H1 (cell line): ENCODE results near the gene CFAP58. TPM values are rescaled to one million over a fixed set of nuclear protein-coding genes. Genes with fewer than 3 reads are reported as not detected.

Source experiments
- CTCF ChIA-PET: fragments of 300-600 bp; sonication (Branson Sonifier 250); formaldehyde crosslinking; loops from one replicate; lab custom pipeline; 2021; ENCODE audit not compliant: partially characterized antibody; lab: Charles Lee
- POLR2A ChIA-PET: fragments of 300-600 bp; sonication (Branson Sonifier 250); formaldehyde crosslinking; loops from one replicate; lab custom pipeline; 2021; ENCODE audit warnings: inconsistent platforms; ENCODE audit not compliant: partially characterized antibody; lab: Charles Lee
- DNase-seq, 2 experiments: peaks; one replicate each; pipeline versions ENCODE4 v3.0.0 to v3.0.0-alpha.2; 2010 to 2022; ENCODE audit warnings: low spot score in 2 of 2, low read depth in 1 of 2, mixed read lengths in 1 of 2
- FAIRE-seq: peaks from 2 replicates; lab custom pipeline; 2011; peaks lifted over from hg19 to GRCh38; lab: Jason Lieb, UNC
- H2AFZ ChIP-seq: 2 replicates; pipeline ENCODE4 v1.8.1; 2012; ENCODE audit warnings: low read length, inconsistent platforms
- H2AK5ac ChIP-seq: 2 replicates; pipeline ENCODE4 v1.6.1; 2013; ENCODE audit warnings: low read depth, low read length
- H2BK120ac ChIP-seq: replicated peaks from 2 replicates; pipeline ENCODE3; 2013; ENCODE audit warnings: low read depth, low read length, inconsistent platforms
- H2BK12ac ChIP-seq: 2 replicates; pipeline ENCODE4 v1.6.1; 2013; ENCODE audit warnings: low read depth, low read length
- H2BK15ac ChIP-seq: 2 replicates; pipeline ENCODE4 v1.6.1; 2013; ENCODE audit warnings: low read length
- H2BK20ac ChIP-seq: 2 replicates; pipeline ENCODE4 v1.6.1; 2013; ENCODE audit warnings: low read length
- H2BK5ac ChIP-seq: 2 replicates; pipeline ENCODE4 v1.6.1; 2013; ENCODE audit warnings: low read depth, low read length
- H3K14ac ChIP-seq: 2 replicates; pipeline ENCODE4 v1.6.1; 2013; ENCODE audit warnings: inconsistent platforms; ENCODE audit not compliant: insufficient read length
- H3K18ac ChIP-seq: 2 replicates; pipeline ENCODE4 v1.6.1; 2013; ENCODE audit warnings: low read length; ENCODE audit errors: extremely low read depth
- H3K23ac ChIP-seq: 2 replicates; pipeline ENCODE4 v1.6.1; 2013; ENCODE audit warnings: inconsistent platforms; ENCODE audit not compliant: insufficient read length
- H3K23me2 ChIP-seq: 2 replicates; pipeline ENCODE4 v1.6.1; 2013; ENCODE audit warnings: low read depth, low read length
- H3K27ac ChIP-seq: 2 replicates; pipeline ENCODE4 v1.6.1; 2011; ENCODE audit warnings: low read depth, low read length, inconsistent platforms
- H3K27me3 ChIP-seq, 4 experiments: replicated peaks in 1 of 4; 1 replicate in 1 of 4; 2 replicates in 3 of 4; pipeline versions ENCODE4 v1.6.1 to v1.8.1; 2011 to 2013; ENCODE audit warnings: low read length in 3 of 4, mild to moderate bottlenecking in 3 of 4, inconsistent platforms in 2 of 4, mixed read lengths in 2 of 4, moderate library complexity in 1 of 4; ENCODE audit not compliant: control insufficient read depth in 3 of 4, insufficient read depth in 3 of 4; ENCODE audit errors: extremely low read depth in 1 of 4
- H3K36me3 ChIP-seq, 4 experiments: 2 replicates each; pipeline versions ENCODE4 v1.6.1 to v1.8.1; 2011 to 2013; ENCODE audit warnings: mild to moderate bottlenecking in 4 of 4, low read length in 3 of 4, moderate library complexity in 2 of 4, control low read depth in 1 of 4, inconsistent platforms in 1 of 4; ENCODE audit not compliant: insufficient read depth in 4 of 4, control insufficient read depth in 2 of 4
- H3K4ac ChIP-seq: replicated peaks from 2 replicates; pipeline ENCODE3; 2013; ENCODE audit warnings: low read length, low read depth, mixed read lengths, inconsistent platforms; ENCODE audit not compliant: insufficient read length
- H3K4me1 ChIP-seq, 4 experiments: replicated peaks in 1 of 4; 1 replicate in 1 of 4; 2 replicates in 3 of 4; pipeline versions ENCODE4 v1.6.1 to v1.8.1; 2011 to 2013; ENCODE audit warnings: low read length in 3 of 4, inconsistent platforms in 2 of 4, mixed read lengths in 1 of 4; ENCODE audit not compliant: insufficient read depth in 4 of 4, control insufficient read depth in 3 of 4
- H3K4me2 ChIP-seq, 2 experiments: 2 replicates each; pipeline versions ENCODE4 v1.6.1 to v1.8.1; 2011 to 2013; ENCODE audit warnings: low read depth in 2 of 2, low read length in 2 of 2, control low read depth in 1 of 2, inconsistent platforms in 1 of 2, mild to moderate bottlenecking in 1 of 2; ENCODE audit not compliant: insufficient read depth in 1 of 2
- H3K4me3 ChIP-seq, 4 experiments: fragments of 200-600, 300-600 bp in 1 of 4; sonication (generic), shearing (Covaris generic), sonication (Bioruptor Twin) in 1 of 4; 2 replicates each; pipeline versions ENCODE4 v1.5.1 to v1.8.1; 2011 to 2016; ENCODE audit warnings: low read length in 4 of 4, low read depth in 3 of 4, control low read depth in 2 of 4, inconsistent platforms in 2 of 4, mild to moderate bottlenecking in 2 of 4, mixed read lengths in 1 of 4, moderate library complexity in 1 of 4; ENCODE audit not compliant: insufficient read depth in 2 of 4; ENCODE audit errors: extremely low read depth in 1 of 4
- H3K56ac ChIP-seq: replicated peaks from 2 replicates; pipeline ENCODE3; 2013; ENCODE audit warnings: low read depth, mild to moderate bottlenecking, mixed read lengths, low read length, inconsistent platforms; ENCODE audit not compliant: insufficient read length
- H3K79me1 ChIP-seq: 2 replicates; pipeline ENCODE4 v1.6.1; 2013; ENCODE audit warnings: low read depth, low read length, control low read depth
- H3K79me2 ChIP-seq, 2 experiments: 2 replicates each; pipeline versions ENCODE4 v1.6.1 to v1.8.1; 2012 to 2013; ENCODE audit warnings: low read length in 2 of 2, mild to moderate bottlenecking in 2 of 2, inconsistent platforms in 1 of 2; ENCODE audit not compliant: insufficient read depth in 2 of 2, control insufficient read depth in 1 of 2
- H3K9ac ChIP-seq, 4 experiments: replicated peaks in 1 of 4; 1 replicate in 1 of 4; 2 replicates in 3 of 4; pipeline versions ENCODE4 v1.6.1 to v1.8.1; 2011 to 2013; ENCODE audit warnings: low read depth in 3 of 4, low read length in 3 of 4, control low read depth in 2 of 4, mild to moderate bottlenecking in 2 of 4, moderate library complexity in 2 of 4, inconsistent platforms in 1 of 4; ENCODE audit errors: extremely low read depth in 1 of 4
- H3K9me3 ChIP-seq, 2 experiments: 2 replicates each; pipeline versions ENCODE4 v1.6.1 to v1.8.1; 2012 to 2013; ENCODE audit warnings: mild to moderate bottlenecking in 2 of 2, moderate library complexity in 2 of 2, control low read depth in 1 of 2, inconsistent platforms in 1 of 2, low read depth in 1 of 2, low read length in 1 of 2, mixed read lengths in 1 of 2; ENCODE audit not compliant: insufficient read depth in 2 of 2
- H4K20me1 ChIP-seq, 2 experiments: replicated peaks in 1 of 2; 2 replicates each; pipeline versions ENCODE3 to v1.8.1; 2011 to 2013; ENCODE audit warnings: inconsistent platforms in 2 of 2, low read length in 2 of 2, mild to moderate bottlenecking in 1 of 2; ENCODE audit not compliant: insufficient read depth in 2 of 2, control insufficient read depth in 1 of 2
- H4K5ac ChIP-seq: 2 replicates; pipeline ENCODE4 v1.6.1; 2013; ENCODE audit warnings: low read length, low read depth, mixed read lengths, inconsistent platforms; ENCODE audit not compliant: insufficient read length
- H4K8ac ChIP-seq: 2 replicates; pipeline ENCODE4 v1.8.0; 2013; ENCODE audit warnings: mild to moderate bottlenecking, moderate library complexity, low read length, inconsistent platforms; ENCODE audit not compliant: insufficient read depth; ENCODE audit errors: extremely low read depth
- H4K91ac ChIP-seq: replicated peaks from 2 replicates; pipeline ENCODE3; 2013; ENCODE audit warnings: low read length, mixed read lengths, inconsistent platforms; ENCODE audit not compliant: insufficient read length
- ASH2L ChIP-seq: fragments of 200-600, 300-600 bp; sonication (generic); IDR thresholded peaks from one replicate; pipeline ENCODE4 v1.7.1; 2017; ENCODE audit warnings: low read length
- EGR1 ChIP-seq: IDR thresholded peaks from 2 replicates; pipeline ENCODE4 v1.6.1; 2011; ENCODE audit warnings: low read depth, low read length, borderline replicate concordance
- NRF1 ChIP-seq: IDR thresholded peaks from 2 replicates; pipeline ENCODE4 v1.6.1; 2011; ENCODE audit warnings: mild to moderate bottlenecking, low read depth, low read length, improper control_type of control experiment
- POU5F1 ChIP-seq: IDR thresholded peaks from 2 replicates; pipeline ENCODE4 v1.6.1; 2011; ENCODE audit warnings: low read depth, mild to moderate bottlenecking, low read length, moderate library complexity
- RNF2 ChIP-seq: fragments of 200-900, 300-1000 bp; sonication (generic); IDR thresholded peaks from 2 replicates; pipeline ENCODE4 v1.7.1; 2016; ENCODE audit warnings: borderline replicate concordance, low read depth, mild to moderate bottlenecking, antibody characterized with exemption, low read length; ENCODE audit not compliant: poor library complexity, severe bottlenecking; ENCODE audit errors: missing control alignments
- SAP30 ChIP-seq: fragments of 300-600 bp; sonication (generic); IDR thresholded peaks from 2 replicates; pipeline ENCODE4 v1.7.1; 2012; ENCODE audit warnings: low read length, moderate library complexity, mild to moderate bottlenecking, inconsistent platforms; ENCODE audit not compliant: insufficient read depth, insufficient replicate concordance
- WGBS, 2 experiments: shearing (Covaris generic) in 1 of 2; methylation state at CpG; one replicate each; pipeline versions ENCODE4 v1.1.6 to v1.1.7; 2013 to 2015; ENCODE audit warnings: low lambda C conversion rate in 2 of 2, mixed read lengths in 2 of 2, inconsistent platforms in 1 of 2, low coverage in 1 of 2, missing lambda C conversion rate in 1 of 2; ENCODE audit not compliant: insufficient replicate concordance in 2 of 2, insufficient coverage in 1 of 2, insufficient read length in 1 of 2; ENCODE audit errors: extremely low coverage in 1 of 2, missing lambda C conversion rate in 1 of 2; 5-methylcytosine and 5-hydroxymethylcytosine counted together
- polyA plus RNA-seq, 7 experiments: library from polyadenylated mRNA; depleted of rRNA in 3 of 7; stranded (reverse) in 5 of 7; unstranded in 2 of 7; fragments of >200 nt in 5 of 7; fragments of 200-250 nt in 2 of 7; gene quantifications; 1 replicate in 5 of 7; 2 replicates in 1 of 7; 4 replicates in 1 of 7; pipeline versions ENCODE4 v1.2.1 to v1.2.3, GENCODE V29; 2011 to 2013; ENCODE audit warnings: missing spikeins in 2 of 7, mixed read lengths in 2 of 7
- total RNA-seq: library from RNA; stranded (reverse); fragmentation: NEBNext Ultra II Directional; extraction: Animal tissue kit (Norgen Biotek cat#: 25700); gene quantifications from 2 replicates; pipeline ENCODE4 v1.2.1, GENCODE V29; 2021
- TF ChIP-seq, protein P1 (sequence below): IDR thresholded peaks from 2 replicates; pipeline ENCODE4 v1.6.1; 2012; ENCODE audit warnings: inconsistent platforms
- TF ChIP-seq, protein P2 (sequence below), 3 experiments: IDR thresholded peaks; 1 replicate in 2 of 3; 2 replicates in 1 of 3; pipeline versions ENCODE4 v1.5.1 to v1.6.1; 2011; ENCODE audit warnings: low read length in 3 of 3, mild to moderate bottlenecking in 3 of 3, inconsistent platforms in 2 of 3, low read depth in 1 of 3, moderate library complexity in 1 of 3; ENCODE audit not compliant: insufficient read depth in 1 of 3; ENCODE audit errors: control extremely low read depth in 1 of 3

Gene CFAP58
- total and polyA plus RNA-seq, 2 of the 8 experiments (the other 6 are each of a cell fraction or from before 2014, with no cell fraction given), result 0.32 to 0.71 TPM

DNA sequence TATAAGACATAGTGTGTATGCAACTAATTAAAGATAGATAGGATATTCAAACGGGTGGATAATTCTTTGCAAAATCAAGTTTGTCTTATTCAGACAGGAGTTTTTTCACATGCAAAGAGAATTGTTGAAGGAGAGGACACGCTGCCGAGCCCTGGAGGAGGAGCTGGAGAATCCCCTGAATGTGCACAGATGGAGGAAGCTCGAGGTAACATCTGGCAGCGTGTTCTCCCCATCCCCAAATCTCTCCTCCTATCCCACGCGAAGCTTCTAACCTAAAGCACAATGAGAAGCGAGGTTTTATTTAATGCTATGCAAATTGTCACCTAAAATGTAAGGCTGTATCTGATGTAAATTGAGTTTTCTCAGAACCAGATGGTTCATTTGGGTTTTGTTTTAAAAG is 50.0 kb downstream of the CFAP58 start:
- FAIRE-seq (no peak), DNase-seq (no peak)
- H4K5ac ChIP-seq, result no peak overlapping the region
- H2BK120ac ChIP-seq, result no peak overlapping the region
- CTCF ChIA-PET, result interaction anchor here (0.7 to 1.8 kb wide), 7 partner anchors 10 to 227 kb away, joined by 3 to 9 read pairs (median 3); no protein-coding TSS in a partner anchor
- H3K79me1 ChIP-seq, result no peaks in the 10 kb centered on the region
- no peak for TF ChIP-seq RNF2
- TF ChIP-seq, protein P1, sequence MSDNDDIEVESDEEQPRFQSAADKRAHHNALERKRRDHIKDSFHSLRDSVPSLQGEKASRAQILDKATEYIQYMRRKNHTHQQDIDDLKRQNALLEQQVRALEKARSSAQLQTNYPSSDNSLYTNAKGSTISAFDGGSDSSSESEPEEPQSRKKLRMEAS, result no peak
- no peak for TF ChIP-seq ASH2L
- TF ChIP-seq NRF1, result no peak
- TF ChIP-seq, protein P2, sequence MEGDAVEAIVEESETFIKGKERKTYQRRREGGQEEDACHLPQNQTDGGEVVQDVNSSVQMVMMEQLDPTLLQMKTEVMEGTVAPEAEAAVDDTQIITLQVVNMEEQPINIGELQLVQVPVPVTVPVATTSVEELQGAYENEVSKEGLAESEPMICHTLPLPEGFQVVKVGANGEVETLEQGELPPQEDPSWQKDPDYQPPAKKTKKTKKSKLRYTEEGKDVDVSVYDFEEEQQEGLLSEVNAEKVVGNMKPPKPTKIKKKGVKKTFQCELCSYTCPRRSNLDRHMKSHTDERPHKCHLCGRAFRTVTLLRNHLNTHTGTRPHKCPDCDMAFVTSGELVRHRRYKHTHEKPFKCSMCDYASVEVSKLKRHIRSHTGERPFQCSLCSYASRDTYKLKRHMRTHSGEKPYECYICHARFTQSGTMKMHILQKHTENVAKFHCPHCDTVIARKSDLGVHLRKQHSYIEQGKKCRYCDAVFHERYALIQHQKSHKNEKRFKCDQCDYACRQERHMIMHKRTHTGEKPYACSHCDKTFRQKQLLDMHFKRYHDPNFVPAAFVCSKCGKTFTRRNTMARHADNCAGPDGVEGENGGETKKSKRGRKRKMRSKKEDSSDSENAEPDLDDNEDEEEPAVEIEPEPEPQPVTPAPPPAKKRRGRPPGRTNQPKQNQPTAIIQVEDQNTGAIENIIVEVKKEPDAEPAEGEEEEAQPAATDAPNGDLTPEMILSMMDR (IDR thresholded peaks at IDR 0.05; ENCODE audit: control extremely low read depth in 1 of 3, insufficient read depth in 1 of 3, low read depth in 1 of 3, low read length in 3 of 3), result no peak
- TF ChIP-seq POU5F1, result no peak
- TF ChIP-seq EGR1, result no peak
- TF ChIP-seq SAP30, result no peak
- TF ChIP-seq, all 59 proteins: peak for 0
- H3K36me3 ChIP-seq, result no peaks in the 10 kb centered on the region
- H3K14ac ChIP-seq, result no peak overlapping the region
- H3K9me3 ChIP-seq, result no peaks in the 10 kb centered on the region
- 73% methylated on average over 8 of the region's 8 CpGs; no CpG with 5 or more reads in 1 of the 2 experiments for WGBS, 2 experiments
- H2BK20ac ChIP-seq, result no peak overlapping the region
- H3K79me2 ChIP-seq, result no peaks in the 10 kb centered on the region
- H3K23me2 ChIP-seq, result no peaks in the 10 kb centered on the region
- no peak overlapping the region for H3K4ac ChIP-seq
- H3K56ac ChIP-seq, result no peak overlapping the region
- H3K4me2 ChIP-seq, result no peak overlapping the region
- peaks cover 0 to 1% (median 0%) of the 10 kb centered on the region in 4 experiments; a peak in 1 of 7 replicates for H3K27me3 ChIP-seq
- H2BK15ac ChIP-seq, result no peak overlapping the region
- H2AFZ ChIP-seq, result no peak overlapping the region
- no peaks in the 10 kb centered on the region for H4K20me1 ChIP-seq
- H2BK5ac ChIP-seq, result no peak overlapping the region
- H3K18ac ChIP-seq, result no peak overlapping the region
- H3K4me3 ChIP-seq, result no peak overlapping the region
- POLR2A ChIA-PET, result no interaction called here
- H3K4me1 ChIP-seq, result peaks cover 0 to 2% (median 0%) of the 10 kb centered on the region in 4 experiments; a peak in 2 of 7 replicates
- no peak overlapping the region for H3K23ac ChIP-seq
- no peak overlapping the region for H2BK12ac ChIP-seq
- no peak overlapping the region for H3K27ac ChIP-seq
- no peak overlapping the region for H2AK5ac ChIP-seq
- no peak overlapping the region for H4K8ac ChIP-seq
- no peak overlapping the region for H4K91ac ChIP-seq
- no peak overlapping the region for H3K9ac ChIP-seq
